K562 (cell line): Measurements from ENCODE around the gene R3HDM2. TPM values are rescaled to one million over a fixed set of nuclear protein-coding genes. Genes with fewer than 3 reads are reported as not detected.

Experiments used
- CAMTA2 ChIP-seq: fragments of 250-450 bp; sonication (Bioruptor Pico); conservative IDR thresholded peaks from 2 replicates; pipeline ENCODE4 v1.5.1; 2022
- CBX8 ChIP-seq: fragments of 200-600 bp; sonication (generic); IDR thresholded peaks from 2 replicates; pipeline ENCODE4 v1.6.1; 2012; ENCODE audit warnings: borderline replicate concordance, mixed run types, low read depth, mild to moderate bottlenecking, moderate library complexity, mixed read lengths, low read length, control low read depth, inconsistent platforms; ENCODE audit not compliant: poor library complexity, severe bottlenecking; ENCODE audit errors: extremely low read depth
- CHD2 ChIP-seq: IDR thresholded peaks from 2 replicates; pipeline ENCODE4 v1.6.1; 2011; ENCODE audit warnings: low read depth, low read length
- GABPA ChIP-seq: fragments of 200-800 bp; sonication (Bioruptor generic); conservative IDR thresholded peaks from 2 replicates; pipeline ENCODE4 v1.6.1; 2016; ENCODE audit warnings: low read depth, missing genetic modification characterization, missing compliant biosample characterization
- HEY1 ChIP-seq: fragments of 250-450 bp; sonication (Bioruptor Pico); IDR thresholded peaks from 2 replicates; pipeline ENCODE4 v1.5.0; 2020; ENCODE audit warnings: mild to moderate bottlenecking, moderate library complexity, borderline replicate concordance
- IRF2 ChIP-seq: sonication (generic); formaldehyde crosslinking; IDR thresholded peaks from 2 replicates; pipeline ENCODE4 v1.8.1; 2022; ENCODE audit warnings: mild to moderate bottlenecking, missing genetic modification reagents
- NR0B1 ChIP-seq: fragments of 450-650 bp; IDR thresholded peaks from one replicate; pipeline ENCODE4 v1.6.1; 2018; ENCODE audit warnings: mild to moderate bottlenecking, moderate library complexity; ENCODE audit not compliant: partially characterized antibody
- NR2C2 ChIP-seq, 2 experiments: fragments of 200-800 bp in 1 of 2; sonication (Bioruptor generic) in 1 of 2; sonication (generic) in 1 of 2; formaldehyde crosslinking in 1 of 2; IDR thresholded peaks; 2 replicates each; pipeline versions ENCODE4 v1.6.1 to v1.8.0; 2016 to 2022; ENCODE audit warnings: mild to moderate bottlenecking in 1 of 2, missing compliant biosample characterization in 1 of 2, missing genetic modification characterization in 1 of 2, missing genetic modification reagents in 1 of 2
- PCBP2 ChIP-seq: fragments of 200-400 bp; formaldehyde crosslinking; IDR thresholded peaks from 2 replicates; pipeline ENCODE4 v1.6.1; 2018; ENCODE audit warnings: low read length, low read depth, mild to moderate bottlenecking, moderate library complexity; ENCODE audit not compliant: poor library complexity, severe bottlenecking
- PHTF2 ChIP-seq: fragments of 250-450 bp; sonication (Bioruptor Pico); IDR thresholded peaks from 2 replicates; pipeline ENCODE4 v1.5.0; 2021; ENCODE audit warnings: mild to moderate bottlenecking
- SAFB2 ChIP-seq: fragments of 200-400 bp; formaldehyde crosslinking; IDR thresholded peaks from 2 replicates; pipeline ENCODE4 v1.6.1; 2018; ENCODE audit warnings: borderline replicate concordance, low read length, low read depth, moderate library complexity; ENCODE audit not compliant: severe bottlenecking
- TAF15 ChIP-seq: fragments of 200-400 bp; formaldehyde crosslinking; IDR thresholded peaks from 2 replicates; pipeline ENCODE4 v1.6.1; 2017; ENCODE audit warnings: mild to moderate bottlenecking, low read depth, low read length, moderate library complexity
- WHSC1 ChIP-seq: IDR thresholded peaks from one replicate; pipeline ENCODE4 v1.6.1; 2012; ENCODE audit warnings: low read length, control low read depth, inconsistent platforms
- ZEB2 ChIP-seq: fragments of 450-650 bp; IDR thresholded peaks from 2 replicates; pipeline ENCODE4 v1.6.1; 2016
- ZHX1 ChIP-seq: fragments of 150-350 bp; conservative IDR thresholded peaks from 2 replicates; pipeline ENCODE4 v1.6.1; 2014; ENCODE audit warnings: low read length
- ZKSCAN1 ChIP-seq: fragments of 150-350 bp; IDR thresholded peaks from 2 replicates; pipeline ENCODE4 v1.6.1; 2016; ENCODE audit warnings: low read depth, low read length
- ZNF274 ChIP-seq: IDR thresholded peaks from 2 replicates; pipeline ENCODE4 v1.6.1; 2011; ENCODE audit warnings: low read depth, mild to moderate bottlenecking, low read length, moderate library complexity, borderline replicate concordance
- polyA plus RNA-seq, 8 experiments: library from polyadenylated mRNA; depleted of rRNA in 4 of 8; stranded (reverse) in 5 of 8; unstranded in 3 of 8; fragments of >200 nt; fragmentation: Nextera tagmentation in 2 of 8; fragmentation: Illumina TruSeq in 1 of 8; extraction: Ambion mirVana in 2 of 8; extraction: Trizol in 1 of 8; gene quantifications; 2 replicates each; pipeline versions ENCODE4 v1.2.1 to v1.2.3, GENCODE V29; 2011 to 2014; ENCODE audit warnings: inconsistent platforms in 1 of 8, missing spikeins in 1 of 8
- total RNA-seq, 7 experiments: library from RNA; depleted of rRNA in 6 of 7; stranded (reverse); fragments of >200 nt in 6 of 7; fragmentation: Illumina TruSeq in 2 of 7; extraction: Trizol in 2 of 7; gene quantifications; 2 replicates each; pipeline versions ENCODE4 v1.2.1 to v1.2.3, GENCODE V29; 2011 to 2021; ENCODE audit warnings: low replicate concordance in 1 of 7
- TF ChIP-seq, protein P1 (sequence below): fragments of 250-450 bp; sonication (Bioruptor Pico); IDR thresholded peaks from 2 replicates; pipeline ENCODE4 v1.4.0; 2020; ENCODE audit warnings: mild to moderate bottlenecking, moderate library complexity

Gene R3HDM2
- total and polyA plus RNA-seq, 9 of the 15 experiments (the other 6 are each of a cell fraction or from before 2014, with no cell fraction given), result 3.3 to 18.8 (median 9.0) TPM

- TF ChIP-seq IRF2, result no peak
- peak; percentile 63; the same call in 1 of the 2 replicates for TF ChIP-seq ZKSCAN1
- no peak for TF ChIP-seq SAFB2
- no peak for TF ChIP-seq WHSC1
- no peak for TF ChIP-seq TAF15
- TF ChIP-seq CAMTA2 (CRISPR knock-in tag), result no peak
- no peak for TF ChIP-seq CBX8
- TF ChIP-seq PCBP2, result no peak
- TF ChIP-seq HEY1, result no peak
- peak; percentile 60; the same call in 1 of the 2 replicates for TF ChIP-seq ZEB2
- peak; percentile 88 for TF ChIP-seq NR2C2 (CRISPR knock-in tag; IDR thresholded peaks at IDR 0.05)
- TF ChIP-seq NR2C2 (tag; IDR thresholded peaks at IDR 0.05), result peak; percentile 64; the same call in 1 of the 2 replicates
- TF ChIP-seq GABPA (tag), result peak; percentile 77
- TF ChIP-seq NR0B1, result no peak
- no peak for TF ChIP-seq PHTF2 (CRISPR knock-in tag)
- TF ChIP-seq ZNF274, result no peak
- TF ChIP-seq ZHX1, result no peak
- peak; percentile 42; the same call in 1 of the 2 replicates for TF ChIP-seq CHD2
- TF ChIP-seq, protein P1, sequence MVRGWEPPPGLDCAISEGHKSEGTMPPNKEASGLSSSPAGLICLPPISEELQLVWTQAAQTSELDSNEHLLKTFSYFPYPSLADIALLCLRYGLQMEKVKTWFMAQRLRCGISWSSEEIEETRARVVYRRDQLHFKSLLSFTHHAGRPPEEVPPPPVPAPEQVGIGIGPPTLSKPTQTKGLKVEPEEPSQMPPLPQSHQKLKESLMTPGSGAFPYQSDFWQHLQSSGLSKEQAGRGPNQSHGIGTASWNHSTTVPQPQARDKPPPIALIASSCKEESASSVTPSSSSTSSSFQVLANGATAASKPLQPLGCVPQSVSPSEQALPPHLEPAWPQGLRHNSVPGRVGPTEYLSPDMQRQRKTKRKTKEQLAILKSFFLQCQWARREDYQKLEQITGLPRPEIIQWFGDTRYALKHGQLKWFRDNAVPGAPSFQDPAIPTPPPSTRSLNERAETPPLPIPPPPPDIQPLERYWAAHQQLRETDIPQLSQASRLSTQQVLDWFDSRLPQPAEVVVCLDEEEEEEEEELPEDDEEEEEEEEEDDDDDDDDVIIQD (CRISPR knock-in tag), result no peak
Observed at GRCh38 chr12:57430931-57431566, at the start of gene R3HDM2 (continued).
